Regular cardiac myocyte (primary cell): ENCODE results near the gene ATP7B. TPM values are rescaled to one million over a fixed set of nuclear protein-coding genes. Genes with fewer than 3 reads are reported as not detected.

Experiments used
- total RNA-seq: library from RNA; depleted of rRNA; stranded (reverse); fragments of >200 nt; gene quantifications from 2 replicates; pipeline ENCODE4 v1.2.3, GENCODE V29; 2014

The ATP7B gene
- 3.1 and 4.8 TPM in 2 replicates for total RNA-seq

DNA sequence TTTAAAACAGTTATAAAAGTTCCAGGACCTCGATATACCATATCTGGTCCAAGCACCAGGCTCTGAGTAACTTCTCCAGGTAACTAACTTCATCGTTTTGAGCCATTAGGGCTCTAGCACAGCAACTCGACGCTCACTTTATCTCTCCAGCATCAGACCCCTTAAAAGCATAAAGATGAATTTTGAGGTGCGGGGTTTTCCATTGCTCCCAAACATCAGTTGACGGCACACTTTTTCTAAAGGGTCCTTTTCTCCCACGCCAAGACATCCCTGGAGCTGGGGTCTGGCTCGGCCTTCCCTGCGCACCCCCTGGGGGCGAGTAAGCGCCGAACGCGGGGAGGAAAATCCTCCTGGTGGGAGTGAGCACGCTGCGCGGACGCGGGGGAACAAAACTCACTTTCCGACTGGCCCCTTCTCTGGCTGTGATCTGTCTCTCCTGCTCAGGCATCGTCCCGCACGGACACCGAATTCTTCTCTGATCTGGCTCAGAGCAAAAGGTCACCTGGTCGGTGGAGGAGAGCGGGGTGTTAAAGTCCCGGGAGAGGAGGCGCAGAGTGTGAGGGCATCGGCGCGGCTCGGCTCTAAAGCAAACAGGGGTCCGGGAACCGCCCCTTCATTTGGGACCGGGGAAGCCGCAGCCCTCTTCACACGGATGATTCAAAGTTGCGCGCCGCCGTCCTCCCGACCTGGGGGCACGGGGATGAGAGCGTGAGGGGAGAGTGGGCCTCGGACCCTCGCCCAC is at the start of gene ATP7B:
ATP7B (minus strand) TSS at position 561 of the 742 bp plus-strand sequence; CDS start at position 448, 113 bp downstream.

GRCh38 chr13:52024481-52024880 is 13.2 kb upstream of the ATP7B start, which contains the start of gene UTP14C:
Gene UTP14C, plus strand, starts transcription at chr13:52024691. Its CDS starts 4,114 bp downstream, at chr13:52028805.

DNA sequence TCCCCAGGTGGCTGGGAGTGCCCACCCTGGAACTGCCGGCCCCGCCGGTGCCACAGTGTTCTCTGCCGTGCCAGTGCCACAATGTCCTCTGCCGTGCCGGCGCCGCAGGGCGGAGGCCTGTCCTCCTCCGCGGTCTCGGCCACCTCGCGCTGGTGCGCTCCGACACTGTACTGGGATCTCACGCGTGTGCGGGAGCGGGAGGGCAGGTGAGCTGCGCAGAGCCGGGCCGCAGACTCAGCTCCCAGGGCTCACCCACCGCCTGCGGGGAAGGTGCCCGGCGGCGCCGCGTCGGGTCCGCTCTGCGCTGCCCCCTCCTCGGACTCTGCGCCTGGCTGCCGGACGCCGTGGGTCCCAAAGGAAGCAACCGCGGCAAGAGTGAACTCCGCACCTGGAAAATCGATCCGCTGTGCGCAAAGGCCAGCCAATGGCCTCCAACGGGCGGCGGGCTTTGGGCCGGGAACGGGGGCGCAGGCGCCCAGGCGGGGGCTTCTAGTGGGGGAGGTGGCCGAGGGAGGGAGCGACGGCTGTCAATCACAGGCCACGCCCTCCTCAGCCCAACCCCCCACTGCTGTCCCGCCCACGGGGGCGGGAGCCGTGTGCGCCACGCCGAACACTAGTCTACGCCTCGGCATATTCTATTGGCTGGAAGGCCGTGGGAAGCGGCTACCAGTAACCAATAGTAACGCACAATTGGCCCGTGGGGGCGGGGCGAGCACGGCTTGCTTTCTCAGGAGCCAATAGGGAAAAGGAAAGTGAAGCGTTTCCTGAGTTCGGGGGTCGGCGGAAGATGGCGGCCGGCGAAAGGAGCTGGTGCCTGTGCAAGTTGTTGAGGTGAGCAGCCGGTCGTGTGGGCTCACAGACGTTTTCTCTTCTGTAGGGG is 622 bp upstream of the ATP7B start, which contains the start of gene ALG11:
ALG11 (plus strand) TSS at position 767 of the 880 bp plus-strand sequence; CDS start at position 788, 21 bp downstream.

Other genes starting within 250 kb of the ATP7B start
- gene DHRS12, start 207.3 kb downstream of the ATP7B start, total RNA-seq = 2.1 and 3.9 TPM in 2 replicates
- not detected in 2 replicates for gene TMEM272, start 166.3 kb downstream of the ATP7B start, total RNA-seq
- gene CCDC70, start 149.5 kb downstream of the ATP7B start, total RNA-seq = not detected in 2 replicates
- 36.8 and 37.2 TPM in 2 replicates for gene ALG11, start 948 bp upstream of the ATP7B start, total RNA-seq
- gene UTP14C, start 13.2 kb upstream of the ATP7B start, total RNA-seq = 18.6 TPM in 2 replicates
- gene NEK5, start 117.6 kb upstream of the ATP7B start, total RNA-seq = under 0.01 and 0.28 TPM in 2 replicates
- 5.6 and 5.9 TPM in 2 replicates for gene NEK3, start 148.1 kb upstream of the ATP7B start, total RNA-seq